GM12892 (cell line): ENCODE measurements around the gene TAAR9.

Experiments used
- DNase-seq: peaks from one replicate; pipeline ENCODE4 v3.0.0; 2011; ENCODE audit not compliant: insufficient read length
- FAIRE-seq: peaks from 2 replicates; lab custom pipeline; 2011; peaks lifted over from hg19 to GRCh38; lab: Jason Lieb, UNC
- POLR2A ChIP-seq: IDR thresholded peaks from 2 replicates; pipeline ENCODE4 v1.6.1; 2011; ENCODE audit warnings: low read depth, low read length, control low read depth
- POLR2AphosphoS5 ChIP-seq: IDR thresholded peaks from 2 replicates; pipeline ENCODE4 v1.6.1; 2011; ENCODE audit warnings: low read depth, low read length, control low read depth
- TAF1 ChIP-seq: IDR thresholded peaks from 2 replicates; pipeline ENCODE4 v1.6.1; 2011; ENCODE audit warnings: low read depth, mild to moderate bottlenecking, control low read depth, low read length, borderline replicate concordance

TAAR9 gene

GRCh38 chr6:132569170-132569569, 31.1 kb downstream of the TAAR9 start:
- TF ChIP-seq POLR2A (no peak), TAF1 (no peak), POLR2AphosphoS5 (no peak)
- DNase-seq: no peak
- FAIRE-seq: no peak

GRCh38 chr6:132570221-132570777, 32.2 kb downstream of the TAAR9 start, which contains the start of gene TAAR6:
Gene TAAR6 (plus strand): TSS chr6:132570322. CDS start chr6:132570322, 0 bp downstream.
- TF ChIP-seq TAF1 (no peak), POLR2AphosphoS5 (no peak), POLR2A (no peak)
- DNase-seq: no peak
- no peak for FAIRE-seq

DNA sequence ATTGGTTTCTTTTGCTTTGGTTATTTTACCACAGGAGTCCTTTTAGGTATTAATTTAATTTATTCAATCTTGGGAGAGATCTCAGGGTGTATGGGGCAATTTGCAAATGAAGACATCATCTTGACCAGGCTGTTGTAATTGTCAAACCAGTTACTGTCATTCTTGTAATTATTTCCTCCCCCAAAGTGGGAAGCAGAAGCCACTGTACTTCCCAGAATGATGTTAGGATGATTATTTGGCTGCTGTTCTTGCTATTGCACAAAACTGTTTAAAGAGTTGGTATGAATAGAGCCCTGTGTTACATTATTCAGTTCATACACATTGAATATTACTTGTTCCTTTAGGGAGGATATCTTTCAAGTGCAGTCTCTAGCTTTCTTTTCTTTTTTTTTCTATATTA, 33.7 kb downstream of the TAAR9 start:
- no peak for TF ChIP-seq TAF1
- FAIRE-seq: no peak

DNA sequence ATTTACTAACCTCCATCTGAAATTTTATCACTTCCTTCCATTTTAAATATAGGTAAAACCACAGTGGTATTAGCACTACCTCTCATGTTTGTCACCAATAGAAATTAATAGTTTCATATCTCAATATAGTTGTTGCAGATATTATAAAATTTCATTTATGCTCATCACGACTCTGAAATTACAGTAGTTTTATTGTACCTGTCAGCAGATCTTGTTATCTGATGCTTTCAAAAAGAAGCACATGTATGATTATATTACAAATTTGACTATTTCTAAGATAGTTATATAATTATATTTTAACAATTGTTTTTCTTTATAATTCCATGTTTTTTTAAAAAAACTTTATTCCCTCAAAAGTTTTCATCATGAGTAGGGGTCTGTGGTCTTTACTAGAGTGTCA, 46.6 kb downstream of the TAAR9 start:
- TF ChIP-seq TAF1 (no peak), POLR2AphosphoS5 (no peak), POLR2A (no peak)

More for the DNA sequence above, 33.7 kb downstream of the TAAR9 start:
- DNase-seq: no peak

DNA sequence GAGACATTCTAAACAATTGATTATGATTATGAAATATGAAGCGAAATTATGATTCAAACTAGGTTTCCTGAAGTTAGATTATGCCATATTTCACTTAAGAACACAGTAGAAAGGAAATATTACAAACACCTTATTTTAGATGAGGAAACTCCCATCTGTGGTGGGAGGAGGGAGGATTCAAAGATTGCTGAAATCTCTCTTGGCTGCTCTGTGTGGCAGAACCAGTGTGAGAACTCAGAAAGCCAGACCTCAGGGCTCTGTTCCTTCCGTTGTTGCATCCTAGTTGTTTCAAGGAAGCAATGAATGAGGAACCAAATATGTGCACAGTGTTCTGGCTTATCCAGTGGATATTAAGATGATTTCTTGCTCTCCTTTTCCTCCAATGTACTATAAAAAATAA, 49.3 kb downstream of the TAAR9 start:
- FAIRE-seq (no peak), DNase-seq (no peak)
- TF ChIP-seq POLR2A (no peak), TAF1 (no peak), POLR2AphosphoS5 (no peak)

More for the DNA sequence above, 46.6 kb downstream of the TAAR9 start:
- DNase-seq: no peak
- FAIRE-seq: no peak
